ENCODE results near the gene FRMD3. TPM values are rescaled to one million over a fixed set of nuclear protein-coding genes. Genes with fewer than 3 reads are reported as not detected.

FRMD3 gene
- total RNA-seq, 1 donor from 2014 or later: 1.9 TPM

DNA sequence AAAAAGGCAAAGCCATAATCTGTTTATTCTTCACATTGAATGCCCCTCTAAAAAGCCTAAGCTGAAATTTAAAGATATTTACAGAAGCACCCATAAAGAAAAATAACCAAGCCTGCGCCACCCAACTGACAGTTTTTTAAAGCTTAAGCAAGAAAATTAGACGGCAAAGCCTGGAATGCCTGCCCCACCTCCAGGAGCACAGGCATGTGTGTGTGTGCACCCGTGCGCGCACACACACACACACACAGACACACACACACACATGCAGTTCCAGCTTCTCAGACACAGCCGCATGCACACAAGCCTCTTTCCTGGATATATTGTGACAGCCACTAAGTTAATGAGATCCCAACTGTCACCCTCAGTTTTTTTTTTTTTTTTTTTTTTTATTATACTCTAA lies 88.2 kb downstream of the FRMD3 start:
- TF ChIP-seq, protein P1, sequence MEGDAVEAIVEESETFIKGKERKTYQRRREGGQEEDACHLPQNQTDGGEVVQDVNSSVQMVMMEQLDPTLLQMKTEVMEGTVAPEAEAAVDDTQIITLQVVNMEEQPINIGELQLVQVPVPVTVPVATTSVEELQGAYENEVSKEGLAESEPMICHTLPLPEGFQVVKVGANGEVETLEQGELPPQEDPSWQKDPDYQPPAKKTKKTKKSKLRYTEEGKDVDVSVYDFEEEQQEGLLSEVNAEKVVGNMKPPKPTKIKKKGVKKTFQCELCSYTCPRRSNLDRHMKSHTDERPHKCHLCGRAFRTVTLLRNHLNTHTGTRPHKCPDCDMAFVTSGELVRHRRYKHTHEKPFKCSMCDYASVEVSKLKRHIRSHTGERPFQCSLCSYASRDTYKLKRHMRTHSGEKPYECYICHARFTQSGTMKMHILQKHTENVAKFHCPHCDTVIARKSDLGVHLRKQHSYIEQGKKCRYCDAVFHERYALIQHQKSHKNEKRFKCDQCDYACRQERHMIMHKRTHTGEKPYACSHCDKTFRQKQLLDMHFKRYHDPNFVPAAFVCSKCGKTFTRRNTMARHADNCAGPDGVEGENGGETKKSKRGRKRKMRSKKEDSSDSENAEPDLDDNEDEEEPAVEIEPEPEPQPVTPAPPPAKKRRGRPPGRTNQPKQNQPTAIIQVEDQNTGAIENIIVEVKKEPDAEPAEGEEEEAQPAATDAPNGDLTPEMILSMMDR (IDR thresholded peaks at IDR 0.05): no peak
- no peaks in the 10 kb centered on the region for H3K36me3 Mint-ChIP-seq
- Histone ChIP-seq H3K4me2 (no peak overlapping the region), H3K36me3 (no peaks in the 10 kb centered on the region), H3K4me3 (no peak overlapping the region), H3K9ac (no peak overlapping the region), H3K4me1 (no peaks in the 10 kb centered on the region), H2AFZ (replicated peaks) (no peak overlapping the region), H4K20me1 (ENCODE audit: low read depth) (no peaks in the 10 kb centered on the region), H3K9me3 (ENCODE audit: low read depth) (no peaks in the 10 kb centered on the region), H3K27me3 (no peaks in the 10 kb centered on the region), H3F3A (ENCODE audit: low read depth) (no peaks in the 10 kb centered on the region), H3K27ac (no peak overlapping the region), H3K79me2 (ENCODE audit: low read depth) (no peaks in the 10 kb centered on the region)
- H3K4me1 Mint-ChIP-seq: peaks cover 23% of the 10 kb centered on the region
- DNase-seq (ENCODE audit: low spot score): no peak
- no peaks in the 10 kb centered on the region for H3K9me3 Mint-ChIP-seq
- H3K27ac Mint-ChIP-seq: no peak overlapping the region
- H3K4me3 Mint-ChIP-seq: no peak overlapping the region
- no peaks in the 10 kb centered on the region for H3K27me3 Mint-ChIP-seq (ENCODE audit: insufficient read depth, low read depth)

DNA sequence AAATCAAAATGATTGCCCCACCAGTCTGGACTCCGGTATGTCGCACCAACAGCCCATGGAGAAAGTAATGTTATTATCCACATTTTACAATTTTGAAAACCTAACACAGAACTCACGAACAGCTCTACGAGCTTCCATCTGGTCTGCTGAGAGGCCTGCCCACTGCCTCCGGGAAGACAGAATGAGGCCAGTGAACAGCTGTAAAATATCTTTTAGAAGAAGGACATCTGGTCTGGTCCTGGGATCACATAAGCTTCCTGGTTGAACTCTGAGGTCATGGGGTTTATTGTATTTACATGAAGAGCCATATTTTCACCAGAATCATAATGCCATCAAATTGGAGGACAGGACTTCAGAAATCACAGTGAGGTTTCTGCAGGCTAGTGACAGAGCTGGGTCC lies 89.0 kb downstream of the FRMD3 start:
- Mint-ChIP-seq H3K27ac (no peak overlapping the region), H3K4me1 (peaks cover 23% of the 10 kb centered on the region), H3K27me3 (ENCODE audit: insufficient read depth, low read depth) (no peaks in the 10 kb centered on the region), H3K36me3 (no peaks in the 10 kb centered on the region), H3K9me3 (no peaks in the 10 kb centered on the region), H3K4me3 (no peak overlapping the region)
- H3K9me3 ChIP-seq (ENCODE audit: low read depth): no peaks in the 10 kb centered on the region
- H2AFZ ChIP-seq (replicated peaks): no peak overlapping the region
- no peak for DNase-seq (ENCODE audit: low spot score)
- no peaks in the 10 kb centered on the region for H3K79me2 ChIP-seq (ENCODE audit: low read depth)
- TF ChIP-seq, protein P1 (IDR thresholded peaks at IDR 0.05): no peak
- TF ChIP-seq EZH2 (IDR thresholded peaks at IDR 0.05): no peak
- no peak for TF ChIP-seq EZH2phosphoT487 (IDR thresholded peaks at IDR 0.05)
- H3K27me3 ChIP-seq: no peaks in the 10 kb centered on the region
- H3K4me1 ChIP-seq: no peaks in the 10 kb centered on the region
- H3F3A ChIP-seq (ENCODE audit: low read depth): no peaks in the 10 kb centered on the region
- no peaks in the 10 kb centered on the region for H4K20me1 ChIP-seq (ENCODE audit: low read depth)
- no peak overlapping the region for H3K4me2 ChIP-seq
- no peak overlapping the region for H3K9ac ChIP-seq
- H3K36me3 ChIP-seq: no peaks in the 10 kb centered on the region
- H3K4me3 ChIP-seq: no peak overlapping the region
- H3K27ac ChIP-seq: no peak overlapping the region

DNA sequence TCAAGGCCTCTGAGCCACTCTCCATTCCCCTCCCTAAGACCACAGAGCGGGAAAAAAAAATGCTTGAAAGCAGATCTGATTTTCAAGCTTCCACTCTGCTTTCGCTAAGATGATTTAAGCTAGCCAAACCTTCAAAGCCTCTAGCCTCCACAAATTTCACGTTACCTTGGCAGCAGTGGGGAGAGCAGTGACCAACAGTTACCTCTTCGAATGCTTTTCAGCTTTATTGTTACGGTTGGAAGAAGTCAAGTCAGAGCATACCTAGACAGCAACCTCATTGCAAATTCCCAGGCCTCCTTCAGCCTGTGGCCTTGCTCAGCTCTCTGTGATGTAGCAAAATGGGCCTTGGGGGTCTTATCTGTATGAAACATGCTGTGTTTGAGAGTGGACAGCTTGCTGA lies 89.6 kb downstream of the FRMD3 start:
- Histone ChIP-seq H3K9me3 (ENCODE audit: low read depth) (no peaks in the 10 kb centered on the region), H2AFZ (replicated peaks) (no peak overlapping the region), H3K79me2 (ENCODE audit: low read depth) (no peaks in the 10 kb centered on the region), H3K4me2 (no peak overlapping the region), H3K4me1 (no peaks in the 10 kb centered on the region), H3K4me3 (no peak overlapping the region), H4K20me1 (ENCODE audit: low read depth) (no peaks in the 10 kb centered on the region), H3K27ac (no peak overlapping the region), H3K27me3 (no peaks in the 10 kb centered on the region), H3F3A (ENCODE audit: low read depth) (no peaks in the 10 kb centered on the region), H3K9ac (no peak overlapping the region), H3K36me3 (no peaks in the 10 kb centered on the region)
- DNase-seq (ENCODE audit: low spot score): no peak
- no peak overlapping the region for H3K4me3 Mint-ChIP-seq
- H3K4me1 Mint-ChIP-seq: peaks cover 23% of the 10 kb centered on the region
- H3K9me3 Mint-ChIP-seq: no peaks in the 10 kb centered on the region
- TF ChIP-seq EZH2 (IDR thresholded peaks at IDR 0.05): no peak
- TF ChIP-seq, protein P1 (IDR thresholded peaks at IDR 0.05): no peak
- no peak for TF ChIP-seq EZH2phosphoT487 (IDR thresholded peaks at IDR 0.05)
- peak overlapping the region; percentile 89 for H3K27ac Mint-ChIP-seq
- no peaks in the 10 kb centered on the region for H3K36me3 Mint-ChIP-seq
- H3K27me3 Mint-ChIP-seq (ENCODE audit: insufficient read depth, low read depth): no peaks in the 10 kb centered on the region

DNA sequence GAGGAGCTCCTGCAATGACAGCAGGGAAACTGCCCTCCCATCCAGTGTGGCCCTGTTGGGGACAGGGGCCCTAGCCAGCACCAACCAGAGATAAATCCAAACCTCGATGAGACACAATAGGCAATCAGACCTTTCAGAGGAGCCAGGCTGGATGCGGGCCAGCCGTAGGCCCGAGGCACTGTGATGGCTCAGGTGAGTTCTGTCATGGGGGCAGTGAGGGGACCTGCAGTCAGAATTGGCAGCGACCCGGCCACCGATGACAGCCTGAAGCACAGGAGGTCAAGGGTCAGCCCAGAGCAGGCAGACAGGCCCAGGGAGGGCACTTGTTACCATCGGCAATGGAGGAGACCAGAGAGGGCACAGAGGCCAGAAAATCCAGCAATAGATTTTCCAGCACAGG lies 90.8 kb downstream of the FRMD3 start:
- Mint-ChIP-seq H3K4me3 (no peak overlapping the region), H3K4me1 (peaks cover 23% of the 10 kb centered on the region), H3K27me3 (ENCODE audit: insufficient read depth, low read depth) (no peaks in the 10 kb centered on the region), H3K36me3 (no peaks in the 10 kb centered on the region), H3K27ac (peak overlapping the region; percentile 50), H3K9me3 (no peaks in the 10 kb centered on the region)
- Histone ChIP-seq H3K4me3 (no peak overlapping the region), H4K20me1 (ENCODE audit: low read depth) (no peaks in the 10 kb centered on the region), H3K9ac (no peak overlapping the region), H2AFZ (replicated peaks) (no peak overlapping the region), H3K36me3 (no peaks in the 10 kb centered on the region), H3K27me3 (no peaks in the 10 kb centered on the region), H3K79me2 (ENCODE audit: low read depth) (no peaks in the 10 kb centered on the region), H3F3A (ENCODE audit: low read depth) (no peaks in the 10 kb centered on the region), H3K27ac (no peak overlapping the region), H3K4me2 (no peak overlapping the region), H3K4me1 (no peaks in the 10 kb centered on the region), H3K9me3 (ENCODE audit: low read depth) (no peaks in the 10 kb centered on the region)
- no peak for DNase-seq (ENCODE audit: low spot score)
- TF ChIP-seq EZH2phosphoT487 (IDR thresholded peaks at IDR 0.05): no peak
- TF ChIP-seq, protein P1 (IDR thresholded peaks at IDR 0.05): no peak
